HG02759 (cell line): ENCODE measurements around the gene WASF3.
"Not testable (repeated sequence)": the region's sequence is repeated elsewhere in the genome, so short reads cannot be mapped to it uniquely, and the experiment has no call there.

ENCODE experiments used
- ATAC-seq: cut with Tn5 transposase; IDR thresholded peaks from one replicate; pipeline ENCODE4 v1.9.1; 2021; ENCODE audit warnings: mild to moderate bottlenecking, moderate library complexity; ENCODE audit not compliant: unreplicated experiment

WASF3 gene

DNA sequence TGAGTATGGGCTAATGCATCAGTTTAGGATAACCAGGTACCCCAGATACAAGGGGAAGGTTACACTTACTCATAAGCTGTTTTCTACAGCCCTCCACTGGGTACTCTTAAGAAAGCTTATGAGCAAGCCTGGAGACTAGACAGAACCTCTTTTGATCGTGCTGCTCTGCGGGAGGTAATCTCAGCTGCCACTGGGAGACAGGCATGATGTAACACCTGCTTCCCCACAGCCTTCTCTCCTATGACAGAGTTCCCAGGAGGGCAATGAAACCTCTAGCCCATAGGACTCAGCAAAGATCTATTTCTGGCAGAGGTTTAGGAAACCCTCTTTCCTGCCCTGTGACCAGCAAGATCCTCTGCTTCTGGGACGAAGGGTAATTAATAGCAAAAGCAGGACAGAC lies 65.6 kb downstream of the WASF3 start:
- ATAC-seq, result no peak

DNA sequence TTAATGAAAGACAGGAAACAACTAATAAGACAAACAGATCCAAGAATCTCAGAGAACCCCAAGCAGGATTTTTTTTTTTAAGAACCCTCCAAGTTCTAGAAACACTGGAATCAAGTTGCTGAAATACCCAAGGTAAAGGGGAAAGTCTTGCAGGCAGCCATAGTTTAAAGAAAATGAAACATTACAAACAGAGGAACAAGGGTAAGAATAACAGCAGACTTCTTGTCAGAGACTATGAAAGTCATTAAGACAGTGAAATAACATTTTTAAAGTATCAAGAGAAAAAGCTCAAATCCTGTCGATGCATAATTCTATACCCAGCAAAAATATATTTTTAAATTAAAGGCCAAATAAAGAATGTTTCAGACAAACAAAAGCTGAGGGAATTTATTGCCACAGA lies 67.1 kb downstream of the WASF3 start:
- no peak for ATAC-seq

DNA sequence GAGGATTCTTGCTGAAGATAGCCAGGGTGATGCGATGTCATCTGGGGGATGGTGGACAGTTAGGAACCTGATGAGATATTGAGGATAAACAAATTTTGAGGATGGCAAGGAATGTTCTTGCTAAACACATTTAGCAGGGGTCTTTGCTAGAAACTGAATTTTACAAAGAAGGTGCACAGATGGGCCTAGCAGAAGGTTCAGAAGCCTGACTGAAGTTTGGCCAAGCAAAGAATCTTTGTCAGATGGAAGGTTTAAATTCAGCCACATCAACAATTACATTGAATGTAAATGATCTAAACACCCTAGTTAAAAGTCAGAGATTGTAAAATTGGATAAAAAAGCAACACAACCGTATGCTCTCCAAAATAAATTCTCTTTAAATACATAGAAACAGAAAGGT lies 68.8 kb downstream of the WASF3 start:
- no peak for ATAC-seq

DNA sequence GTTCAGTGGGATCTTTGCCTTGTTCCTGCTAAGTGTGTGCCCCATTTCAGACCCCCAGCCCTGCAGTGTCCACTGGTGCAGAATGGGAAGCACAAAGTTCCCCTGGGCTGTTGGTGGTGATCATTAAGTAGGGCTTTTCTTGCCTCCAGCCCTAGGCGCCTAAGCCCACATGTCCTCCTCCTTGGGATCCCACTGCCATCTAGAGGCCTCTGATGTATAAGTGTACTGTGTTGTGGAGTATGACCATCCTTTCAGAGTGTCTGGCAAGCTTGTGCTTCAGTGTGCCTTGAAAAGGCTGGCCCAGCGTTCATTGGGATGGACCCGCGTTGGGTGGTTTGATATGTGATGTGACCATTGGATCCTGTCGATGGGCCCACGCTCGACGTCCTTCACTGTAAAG lies 71.2 kb downstream of the WASF3 start:
- ATAC-seq, result no peak

DNA sequence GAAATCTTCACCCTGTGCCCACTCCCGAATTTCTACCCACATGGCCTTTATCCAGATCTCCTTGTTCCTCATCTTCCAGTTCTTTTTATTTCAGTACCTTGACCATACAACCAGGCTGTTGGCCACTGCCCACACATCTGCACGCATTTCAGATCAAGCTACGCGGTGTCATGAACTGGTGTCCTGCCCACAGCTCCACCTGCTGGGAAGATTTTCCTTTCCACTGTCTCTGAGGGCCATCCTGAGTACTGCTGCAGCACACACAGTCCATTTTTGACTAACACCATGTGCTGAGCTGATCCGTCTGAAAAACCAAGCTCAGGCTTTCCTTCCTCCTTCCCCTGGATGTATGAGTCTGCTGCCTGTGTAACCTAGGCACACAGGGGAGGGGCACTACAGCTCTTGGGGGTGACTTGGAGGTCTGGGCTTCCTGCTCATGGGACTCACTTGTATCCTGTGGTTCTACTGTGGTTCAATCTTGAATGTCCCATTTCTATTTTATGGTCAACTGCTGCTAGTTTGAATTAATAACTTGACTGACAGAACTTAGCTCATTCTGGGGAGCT lies 71.9 kb downstream of the WASF3 start:
- ATAC-seq, result no peak

DNA sequence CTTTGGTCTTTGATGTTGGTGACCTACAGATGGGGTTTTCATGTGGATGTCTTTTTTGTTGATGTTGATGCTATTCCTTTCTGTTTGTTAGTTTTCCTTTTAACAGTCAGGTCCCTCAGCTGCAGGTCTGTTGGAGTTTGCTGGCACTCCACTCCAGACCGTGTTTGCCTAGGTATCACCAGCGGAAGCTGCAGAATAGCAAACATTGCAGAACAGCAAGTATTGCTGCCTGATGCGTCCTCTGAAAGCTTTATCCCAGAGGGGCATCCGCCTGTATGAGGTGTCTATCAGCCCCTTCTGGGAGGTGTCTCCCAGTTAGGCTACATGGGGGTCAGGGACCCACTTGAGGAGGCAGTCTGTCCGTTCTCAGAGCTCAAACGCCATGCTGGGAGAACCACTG lies 78.2 kb downstream of the WASF3 start:
- not testable (repeated sequence) for ATAC-seq

DNA sequence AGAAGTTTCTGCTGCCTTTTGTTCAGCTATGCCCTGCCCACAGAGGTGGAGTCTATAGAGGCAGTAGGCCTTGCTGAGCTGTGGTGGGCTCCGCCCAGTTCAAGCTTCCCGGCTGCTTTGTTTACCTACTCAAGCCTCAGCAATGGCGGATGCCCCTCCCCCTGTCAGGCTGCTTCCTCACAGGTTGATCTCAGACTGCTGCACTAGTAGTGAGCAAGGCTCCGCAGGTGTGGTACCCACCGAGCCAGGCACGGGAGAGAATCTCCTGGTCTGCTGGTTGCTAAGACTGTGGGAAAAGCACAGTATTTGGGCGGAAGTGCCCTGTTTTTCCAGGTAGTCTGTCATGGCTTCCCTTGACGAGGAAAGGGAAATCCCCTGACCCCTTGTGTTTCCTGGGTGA lies 78.6 kb downstream of the WASF3 start:
- not testable (repeated sequence) for ATAC-seq

DNA sequence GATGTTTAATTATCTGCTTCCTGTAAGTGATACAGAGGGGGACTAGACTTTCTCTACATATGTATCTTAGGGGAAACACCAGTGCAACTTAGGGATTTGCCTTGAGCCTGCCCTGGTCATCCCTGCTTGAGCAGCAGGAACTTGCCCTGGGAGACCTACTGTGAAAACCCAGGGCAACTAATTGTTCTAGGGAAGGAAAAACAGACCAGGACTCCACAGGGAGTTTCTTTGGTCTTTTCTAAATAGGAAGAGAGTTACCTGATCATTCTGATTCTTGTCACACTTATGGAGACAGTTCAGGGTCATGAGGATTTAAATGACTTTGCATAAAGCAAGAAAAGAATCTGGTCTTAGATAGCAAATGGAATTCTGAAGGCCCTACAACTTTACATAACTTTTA lies 89.1 kb downstream of the WASF3 start:
- no peak for ATAC-seq

DNA sequence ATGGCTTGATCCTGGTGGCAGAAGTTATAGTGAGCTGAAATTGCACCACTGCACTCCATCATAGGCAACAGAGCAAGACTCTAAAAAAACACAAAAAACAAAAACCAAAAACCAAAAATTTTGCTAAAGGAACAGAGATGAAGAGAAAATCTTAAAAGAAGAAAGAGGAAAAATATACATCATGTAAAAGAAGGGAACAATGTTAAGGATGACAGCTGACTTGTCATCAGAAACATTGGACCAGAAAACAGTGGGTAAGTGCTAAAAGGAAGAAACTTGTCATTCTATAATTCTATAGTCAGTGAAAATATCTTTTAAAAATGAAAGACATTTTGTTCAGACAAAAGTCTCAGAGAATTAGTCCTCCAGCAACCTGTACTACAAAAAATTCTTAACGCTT lies 93.8 kb downstream of the WASF3 start:
- ATAC-seq, result no peak

DNA sequence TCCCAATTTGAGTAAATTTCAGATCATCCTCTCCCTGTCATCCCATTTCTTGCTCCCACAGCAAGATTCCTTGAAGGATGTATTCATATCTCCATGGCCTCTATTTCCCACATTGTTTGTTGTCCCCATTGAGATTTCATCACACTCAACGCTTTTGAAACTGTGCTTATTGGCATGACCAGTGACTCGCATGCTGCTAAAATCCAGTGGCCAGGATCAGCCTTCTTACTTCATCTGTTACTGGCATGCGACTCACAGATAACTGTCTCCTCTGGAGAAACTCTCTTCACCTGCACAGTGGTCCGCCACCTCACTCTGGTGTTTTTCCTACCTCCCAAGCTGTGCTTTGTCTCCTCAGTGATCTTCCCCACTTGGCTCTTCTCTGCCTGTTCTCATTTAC lies 95.8 kb downstream of the WASF3 start:
- no peak for ATAC-seq

DNA sequence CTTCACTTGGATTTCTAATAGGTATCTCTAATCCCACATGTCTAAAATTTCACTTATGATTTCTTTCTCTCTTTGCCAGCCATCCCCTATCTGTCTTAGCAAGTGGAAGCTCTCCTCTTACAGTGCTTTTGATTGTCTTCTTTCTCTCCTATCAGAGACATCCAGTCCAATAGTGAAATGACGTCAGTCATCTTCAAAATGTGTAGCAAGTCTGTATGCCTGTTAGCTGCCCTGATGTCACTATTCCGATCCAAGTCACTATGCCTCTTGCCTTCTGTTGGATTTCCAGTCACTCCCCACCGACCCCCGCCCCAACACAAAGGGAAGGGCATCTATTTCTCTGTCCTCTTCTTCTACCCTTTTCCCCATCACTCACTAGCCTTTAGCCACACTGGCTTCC lies 96.4 kb downstream of the WASF3 start:
- ATAC-seq, result no peak

DNA sequence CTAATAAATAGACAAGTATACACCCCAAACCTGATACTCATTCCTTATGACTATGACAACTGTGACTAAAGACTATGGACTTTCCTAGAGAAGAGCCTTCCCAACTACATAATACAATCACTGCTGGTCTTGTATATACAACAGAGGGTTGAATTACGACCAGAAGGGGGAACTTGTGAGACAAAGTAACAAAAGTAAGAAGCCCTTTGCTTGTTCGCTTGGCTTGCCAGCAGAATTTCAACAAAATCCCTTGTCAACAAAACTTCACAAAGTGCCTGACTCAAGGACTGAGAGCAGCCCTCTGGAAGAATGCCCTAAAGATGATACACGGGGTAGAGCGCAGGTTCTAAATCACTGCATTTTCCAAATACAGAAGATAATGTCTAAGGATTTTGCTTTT lies 99.4 kb downstream of the WASF3 start:
- ATAC-seq, result no peak

DNA sequence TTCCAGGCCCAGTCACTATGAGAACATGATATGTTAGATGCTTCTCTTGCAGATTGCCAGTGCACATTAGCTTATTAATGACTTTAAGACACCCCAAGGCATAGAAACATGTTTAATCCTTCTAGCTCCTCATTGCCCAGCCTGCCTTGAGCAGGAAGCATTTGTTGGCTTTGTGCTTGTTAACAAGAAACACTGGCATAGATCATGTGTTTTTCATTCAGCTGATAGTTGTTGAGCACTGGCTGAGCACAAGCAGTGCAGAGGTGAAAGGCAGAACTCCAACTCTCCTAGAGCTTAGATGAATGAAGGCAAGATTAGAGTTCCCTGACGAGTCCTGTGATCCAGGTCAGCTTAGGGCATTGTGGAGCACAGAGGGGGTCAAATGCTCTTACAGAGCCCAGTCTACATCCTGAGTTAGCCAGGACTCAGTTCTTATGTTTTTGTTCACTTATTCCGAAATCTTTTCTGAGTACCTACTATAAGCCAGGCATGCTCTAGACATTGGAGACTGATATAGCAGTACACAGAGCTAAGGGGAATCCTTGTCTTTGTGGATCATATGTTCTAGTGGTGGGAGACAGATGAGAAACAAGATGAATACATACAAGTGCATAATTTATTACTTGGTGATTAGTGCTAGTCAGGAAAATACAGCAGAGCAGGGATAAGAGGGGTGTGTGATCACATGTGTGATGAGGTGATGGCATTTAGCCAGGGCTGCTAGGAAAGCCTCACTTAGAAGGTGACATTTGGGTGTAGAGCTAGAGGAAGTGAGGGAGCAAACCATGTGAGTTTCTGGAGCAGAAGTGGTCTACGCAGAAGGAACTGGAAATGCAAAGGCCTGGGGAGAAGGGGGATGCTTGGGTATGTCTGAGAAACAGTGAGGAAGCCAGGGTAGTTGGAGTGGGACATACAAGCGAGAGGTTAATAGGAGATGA lies 101.2 kb downstream of the WASF3 start:
- ATAC-seq, result no peak

DNA sequence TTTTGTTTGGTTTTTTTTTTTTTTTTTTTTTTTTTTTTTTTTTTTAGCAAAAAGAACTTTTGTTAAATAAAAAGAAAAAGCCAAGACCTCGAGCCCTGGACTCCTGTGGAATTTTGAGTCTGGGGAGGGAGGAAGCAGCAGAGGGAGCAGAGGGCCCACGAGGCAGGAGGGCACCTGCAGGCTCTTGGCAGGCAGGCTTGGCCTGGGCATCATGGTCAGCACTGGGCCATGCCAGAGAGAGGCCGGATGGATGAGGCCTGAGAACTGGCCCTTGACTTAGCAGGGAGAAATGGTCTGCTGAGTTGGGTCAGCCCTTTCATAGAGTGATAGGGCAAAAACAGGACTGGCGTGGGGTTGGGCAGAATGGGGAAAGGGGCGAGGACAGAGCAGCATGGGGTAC lies 102.7 kb downstream of the WASF3 start:
- no peak for ATAC-seq

DNA sequence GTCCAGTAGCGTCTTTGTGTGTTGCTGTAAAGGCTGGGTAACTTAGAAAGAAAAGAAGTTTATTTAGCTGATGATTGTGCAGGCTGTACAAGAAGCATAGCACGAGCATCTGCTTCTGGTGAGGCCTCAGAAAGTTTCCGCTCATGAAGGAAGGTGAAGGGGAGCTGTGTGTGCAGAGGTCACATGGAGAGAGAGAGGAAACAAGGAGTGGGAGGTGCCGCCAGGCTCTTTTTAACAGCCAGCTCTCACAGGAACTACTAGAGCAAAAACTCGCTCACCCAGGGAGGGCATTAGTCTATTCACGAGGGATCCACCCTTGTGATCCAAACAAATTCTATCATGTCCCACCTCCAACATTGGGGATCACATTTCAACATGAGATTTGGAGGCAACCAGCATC lies 103.3 kb downstream of the WASF3 start:
- no peak for ATAC-seq

DNA sequence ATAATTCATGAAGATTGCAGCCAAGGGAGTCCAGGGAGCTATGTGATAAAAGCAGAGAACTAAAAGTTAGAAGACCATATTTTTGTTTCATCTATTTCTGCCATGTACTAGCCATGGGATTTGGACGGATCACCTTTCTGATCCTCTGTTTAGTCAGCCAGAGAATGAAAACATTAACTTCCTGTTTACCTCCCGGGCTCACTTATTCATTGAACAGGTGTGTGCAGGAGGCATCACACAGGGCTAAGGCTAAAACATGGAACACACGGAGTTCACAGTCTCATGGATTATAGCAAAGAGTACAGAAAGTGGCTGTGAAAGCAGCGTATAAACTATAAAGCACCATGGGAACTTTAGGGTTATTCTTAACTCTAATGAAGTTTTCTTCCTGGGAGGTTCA lies 106.3 kb downstream of the WASF3 start:
- ATAC-seq, result no peak

DNA sequence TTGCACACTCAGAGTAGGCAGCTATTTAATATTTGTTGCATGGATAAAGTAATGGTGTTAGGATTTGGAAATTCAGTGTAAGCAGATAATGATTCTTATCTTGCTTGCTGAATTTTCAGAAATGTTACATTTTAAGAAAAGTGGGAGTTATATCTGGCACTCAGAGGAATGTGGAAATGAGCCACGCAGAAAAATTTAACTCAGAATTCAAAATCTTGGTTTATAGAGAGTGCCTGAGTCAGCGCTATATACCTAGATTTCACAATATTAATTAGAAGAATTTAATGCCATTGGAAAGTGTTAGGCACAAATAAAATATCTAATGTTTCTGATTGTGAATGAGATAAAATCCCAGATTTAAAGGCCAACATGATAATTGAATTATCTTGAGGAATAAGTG lies 106.8 kb downstream of the WASF3 start:
- no peak for ATAC-seq

DNA sequence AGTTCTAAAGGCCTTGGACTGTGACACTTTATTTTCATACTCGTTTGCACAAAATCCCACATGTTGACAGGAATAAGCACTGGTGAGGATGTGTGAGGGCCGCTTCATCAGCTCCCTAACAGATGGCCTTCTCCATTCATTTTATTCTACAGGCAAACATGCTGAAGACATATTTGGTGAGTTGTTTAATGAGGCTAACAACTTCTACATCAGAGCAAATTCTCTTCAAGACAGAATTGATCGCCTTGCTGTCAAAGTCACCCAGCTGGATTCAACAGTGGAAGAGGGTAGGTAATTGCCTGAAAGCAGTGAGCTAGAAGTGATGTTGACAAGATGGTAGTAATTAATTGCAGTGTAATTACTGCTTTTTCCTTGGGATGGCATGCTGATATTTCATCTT lies 107.4 kb downstream of the WASF3 start:
- no peak for ATAC-seq

DNA sequence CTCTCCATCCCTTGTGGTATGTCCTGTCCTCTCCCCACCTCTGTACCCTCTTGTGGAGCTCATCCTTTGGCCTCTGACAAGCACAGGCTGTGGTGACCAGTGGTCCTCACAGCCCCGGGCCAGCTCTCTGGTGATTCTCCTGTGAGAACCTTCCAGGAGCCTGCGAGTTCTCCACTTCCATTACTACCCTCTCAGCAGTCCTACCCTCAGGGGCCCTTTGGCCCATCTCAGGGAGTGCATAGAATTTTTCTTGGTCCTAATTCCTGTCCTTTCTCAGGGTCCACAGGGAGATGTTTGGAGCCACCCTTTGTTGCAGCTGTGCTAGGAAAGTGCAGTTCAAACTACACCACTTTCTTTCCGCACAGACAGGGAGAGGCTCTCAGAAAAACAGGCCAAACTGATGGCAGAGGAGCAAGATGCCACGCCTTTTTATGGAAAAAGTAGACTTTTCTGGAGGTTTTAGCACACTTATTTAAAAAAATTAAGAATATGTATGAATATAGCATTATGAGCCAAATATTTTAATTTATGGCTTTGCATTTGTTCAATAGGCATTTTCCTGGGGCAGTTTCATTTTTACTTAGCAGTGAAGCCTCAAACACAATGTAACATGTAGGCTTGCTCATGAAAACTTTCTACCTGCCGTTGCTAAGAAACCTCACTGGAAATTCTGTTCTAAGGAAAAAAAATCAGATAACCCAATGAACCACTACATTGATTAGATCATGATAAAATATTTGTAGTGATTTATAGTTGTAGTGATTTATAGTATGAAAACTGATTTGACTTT lies 111.1 kb downstream of the WASF3 start:
- no peak for ATAC-seq

DNA sequence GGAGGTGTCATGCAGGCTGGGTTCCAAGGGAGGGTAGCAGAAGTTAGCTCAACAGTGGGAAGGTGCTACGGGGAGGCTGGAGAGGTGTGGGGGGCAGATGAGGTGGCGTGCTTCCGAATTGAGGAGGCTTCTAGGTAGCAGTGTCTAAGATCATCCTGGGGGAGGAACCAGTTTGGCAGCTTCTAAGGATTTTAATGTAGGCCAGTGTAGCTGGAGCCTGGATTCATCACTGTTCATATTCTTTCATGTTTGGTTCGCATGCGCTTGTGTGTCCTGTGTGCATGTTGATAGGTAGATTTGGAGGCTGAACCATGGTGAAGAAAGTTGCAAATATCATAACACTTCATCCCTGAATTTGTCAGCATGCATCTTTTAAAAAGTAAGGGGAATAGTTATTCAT lies 116.4 kb downstream of the WASF3 start:
- ATAC-seq, result no peak

DNA sequence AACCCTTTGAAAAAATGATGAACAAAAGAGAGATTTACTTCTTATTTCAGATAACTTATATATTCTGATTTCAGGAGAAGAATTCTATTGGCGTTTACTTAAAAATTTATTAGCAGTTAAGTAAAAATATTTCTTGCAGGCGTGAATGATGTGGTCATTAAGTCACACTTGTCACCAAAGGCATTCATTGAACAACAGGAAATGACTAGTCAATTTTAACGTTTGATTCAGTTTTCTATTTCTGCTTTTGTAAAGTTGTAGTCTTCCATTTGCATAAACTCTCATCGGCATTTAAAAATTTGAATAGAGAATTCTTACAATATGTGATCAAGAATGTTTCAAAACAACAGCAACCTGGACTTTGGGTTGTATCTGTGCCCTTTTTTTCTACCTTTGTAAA lies 119.7 kb downstream of the WASF3 start:
- no peak for ATAC-seq

DNA sequence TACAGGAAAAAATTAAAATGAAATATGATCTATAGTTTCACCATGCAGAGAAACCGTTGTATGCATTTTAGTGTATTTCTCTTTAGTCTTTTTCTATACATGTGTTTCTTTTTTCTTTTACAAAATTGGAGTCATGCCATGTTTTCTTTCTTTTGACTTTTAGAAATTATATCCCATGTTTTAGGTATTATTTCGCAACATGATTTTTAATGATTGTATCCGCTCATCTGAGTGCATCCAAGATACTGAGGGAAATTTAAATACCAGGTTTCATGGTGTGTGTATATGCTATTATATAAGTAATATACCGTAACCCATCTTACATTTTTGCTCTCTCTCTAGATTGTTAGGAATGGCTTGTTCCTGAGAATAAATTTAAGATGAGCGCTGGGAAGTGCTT lies 120.8 kb downstream of the WASF3 start:
- ATAC-seq, result no peak
